WI38 (cell line): ENCODE data around the gene CCDC192.

Source experiments
- H3K4me3 ChIP-seq: 2 replicates; pipeline ENCODE4 v1.5.1; 2011; ENCODE audit warnings: low read depth, mild to moderate bottlenecking, control low read depth, low read length
- TF ChIP-seq, protein P1 (sequence below): IDR thresholded peaks from 2 replicates; pipeline ENCODE4 v1.5.1; 2012; ENCODE audit warnings: low read depth, mild to moderate bottlenecking, control low read depth, low read length

CCDC192 gene

DNA sequence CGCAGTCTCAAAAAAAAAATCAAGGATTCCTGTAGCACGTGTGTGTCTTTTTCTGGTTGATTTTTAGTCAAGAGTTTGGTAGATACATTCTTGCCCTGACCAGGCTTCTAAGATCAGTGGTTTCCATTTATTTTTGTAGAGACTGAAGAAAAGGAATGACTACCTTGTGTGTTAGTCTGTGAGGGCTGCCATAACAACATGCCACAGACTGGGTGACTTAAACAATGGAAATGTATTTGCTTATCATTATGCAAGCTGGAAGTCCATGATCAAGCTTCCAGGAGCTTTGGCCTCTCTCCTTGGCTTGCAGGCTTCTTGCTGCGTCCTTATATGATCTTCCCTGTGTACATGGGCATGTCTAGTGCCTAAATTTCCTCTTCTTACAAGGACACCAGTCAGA is 127.0 kb downstream of the CCDC192 start:
- TF ChIP-seq, protein P1, sequence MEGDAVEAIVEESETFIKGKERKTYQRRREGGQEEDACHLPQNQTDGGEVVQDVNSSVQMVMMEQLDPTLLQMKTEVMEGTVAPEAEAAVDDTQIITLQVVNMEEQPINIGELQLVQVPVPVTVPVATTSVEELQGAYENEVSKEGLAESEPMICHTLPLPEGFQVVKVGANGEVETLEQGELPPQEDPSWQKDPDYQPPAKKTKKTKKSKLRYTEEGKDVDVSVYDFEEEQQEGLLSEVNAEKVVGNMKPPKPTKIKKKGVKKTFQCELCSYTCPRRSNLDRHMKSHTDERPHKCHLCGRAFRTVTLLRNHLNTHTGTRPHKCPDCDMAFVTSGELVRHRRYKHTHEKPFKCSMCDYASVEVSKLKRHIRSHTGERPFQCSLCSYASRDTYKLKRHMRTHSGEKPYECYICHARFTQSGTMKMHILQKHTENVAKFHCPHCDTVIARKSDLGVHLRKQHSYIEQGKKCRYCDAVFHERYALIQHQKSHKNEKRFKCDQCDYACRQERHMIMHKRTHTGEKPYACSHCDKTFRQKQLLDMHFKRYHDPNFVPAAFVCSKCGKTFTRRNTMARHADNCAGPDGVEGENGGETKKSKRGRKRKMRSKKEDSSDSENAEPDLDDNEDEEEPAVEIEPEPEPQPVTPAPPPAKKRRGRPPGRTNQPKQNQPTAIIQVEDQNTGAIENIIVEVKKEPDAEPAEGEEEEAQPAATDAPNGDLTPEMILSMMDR = no peak
- no peak overlapping the region for H3K4me3 ChIP-seq

DNA sequence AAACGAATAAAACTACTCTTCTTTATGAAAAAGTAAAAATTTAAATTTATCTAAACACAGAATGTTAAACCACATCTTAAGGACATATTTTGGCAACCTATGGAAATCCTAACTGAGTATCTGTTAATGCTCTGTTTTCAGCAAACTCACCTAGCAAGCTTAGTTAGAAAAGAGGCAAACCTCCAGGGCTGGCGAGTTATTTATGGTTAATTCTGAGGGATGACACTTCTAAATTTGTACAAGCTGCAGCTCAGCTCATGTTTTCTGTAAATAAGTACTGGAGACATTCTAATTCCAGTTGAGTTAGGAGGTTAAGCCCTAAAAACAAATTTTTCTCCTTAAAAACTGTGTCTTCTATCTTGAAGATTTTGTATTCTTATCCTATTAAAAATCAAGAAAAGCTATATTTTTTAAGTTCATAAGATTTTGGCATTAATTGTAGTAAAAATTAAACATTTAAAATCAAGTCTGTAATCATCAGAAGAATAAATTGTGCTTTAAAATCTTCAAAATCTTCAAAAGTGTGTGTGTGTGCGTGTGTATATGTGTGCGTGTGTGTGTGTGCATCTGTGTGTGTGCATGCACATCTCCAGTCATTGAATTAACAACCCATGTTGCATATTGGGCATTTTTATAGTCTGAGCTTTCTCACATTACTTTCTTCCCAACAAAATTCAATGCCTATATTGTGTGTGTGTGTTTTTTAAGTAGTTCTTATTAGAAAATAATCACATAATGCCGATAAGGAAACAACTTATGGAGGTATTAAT is 127.8 kb downstream of the CCDC192 start:
- TF ChIP-seq, protein P1 = no peak
- H3K4me3 ChIP-seq = no peak overlapping the region

DNA sequence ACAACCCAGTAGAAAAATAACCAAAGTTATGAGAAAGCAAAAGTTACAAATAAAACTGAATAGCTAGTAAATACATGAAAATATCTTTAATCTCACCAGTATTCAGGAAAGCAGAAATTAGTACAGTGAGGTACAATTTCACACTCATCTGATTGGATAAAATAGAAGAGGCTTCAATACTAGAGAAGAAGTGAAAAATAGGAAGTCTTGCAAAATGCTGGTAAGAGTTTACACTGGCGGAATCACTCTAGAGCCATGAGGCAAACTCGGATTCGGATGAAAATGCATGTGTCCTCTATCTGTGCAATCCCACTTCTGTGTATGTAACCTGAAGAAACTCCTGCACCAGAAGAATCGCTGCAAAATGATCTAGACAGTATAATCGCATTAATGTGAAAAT is 128.9 kb downstream of the CCDC192 start:
- H3K4me3 ChIP-seq = no peak overlapping the region
- TF ChIP-seq, protein P1 = no peak

DNA sequence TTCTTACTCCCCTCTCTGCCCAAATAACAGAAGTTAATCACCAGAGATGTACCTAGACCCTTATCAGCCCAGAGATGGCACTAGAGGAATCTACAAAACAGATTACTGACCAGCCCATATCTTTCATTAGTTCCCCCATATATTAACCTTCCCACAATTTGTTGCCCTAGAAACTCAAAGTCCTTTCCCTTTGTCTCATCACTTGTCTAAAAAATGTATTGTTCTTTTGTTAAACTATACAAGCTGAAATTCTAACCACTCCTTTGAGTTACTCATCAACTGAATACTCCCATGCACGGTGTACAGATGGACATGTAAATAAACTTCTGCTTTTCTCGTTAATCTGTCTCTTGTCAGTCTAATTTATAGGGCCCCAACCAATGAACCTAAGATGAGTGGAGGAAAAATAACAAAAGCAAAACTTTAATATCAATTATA is 130.9 kb downstream of the CCDC192 start:
- TF ChIP-seq, protein P1 = no peak
- H3K4me3 ChIP-seq = no peak overlapping the region

DNA sequence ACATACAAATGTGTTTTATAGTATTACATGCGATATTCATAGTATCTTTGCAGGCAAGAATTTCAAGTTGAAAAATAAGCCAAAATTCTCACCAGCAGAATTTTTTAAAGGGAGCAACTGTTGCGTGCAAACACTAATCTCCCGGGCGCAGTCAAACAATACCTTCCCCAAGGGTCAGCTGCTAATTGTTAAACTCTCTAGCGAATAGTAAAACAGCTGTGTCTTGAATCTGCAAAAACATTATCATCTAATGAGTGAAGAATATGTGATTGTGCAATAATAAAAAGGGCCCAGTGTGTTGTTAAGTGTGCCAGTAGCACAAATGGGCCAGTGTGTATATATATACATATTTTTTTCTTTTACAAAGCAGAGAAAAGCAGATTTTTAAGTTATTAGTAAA is 131.4 kb downstream of the CCDC192 start:
- TF ChIP-seq, protein P1 = no peak
- no peak overlapping the region for H3K4me3 ChIP-seq

DNA sequence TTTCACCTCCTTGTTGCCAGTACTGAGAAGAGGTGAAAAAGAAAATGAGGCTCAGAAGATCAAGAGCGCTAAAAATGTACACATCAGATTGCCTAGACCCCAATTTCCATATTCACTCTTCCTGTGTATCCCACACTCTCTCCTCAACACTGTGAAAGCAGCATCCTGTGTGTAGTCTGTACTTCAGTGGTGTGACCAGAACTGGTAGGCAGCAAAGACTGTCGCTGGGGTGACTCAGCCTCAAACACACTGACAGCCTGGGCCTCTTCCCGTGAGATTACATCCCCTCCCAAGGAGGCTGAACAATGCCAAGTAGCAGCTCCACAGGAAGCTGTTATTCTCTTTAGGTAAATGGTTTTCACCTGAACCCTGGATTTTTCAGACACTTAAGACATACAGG is 135.5 kb downstream of the CCDC192 start:
- no peak overlapping the region for H3K4me3 ChIP-seq
- TF ChIP-seq, protein P1 = no peak

DNA sequence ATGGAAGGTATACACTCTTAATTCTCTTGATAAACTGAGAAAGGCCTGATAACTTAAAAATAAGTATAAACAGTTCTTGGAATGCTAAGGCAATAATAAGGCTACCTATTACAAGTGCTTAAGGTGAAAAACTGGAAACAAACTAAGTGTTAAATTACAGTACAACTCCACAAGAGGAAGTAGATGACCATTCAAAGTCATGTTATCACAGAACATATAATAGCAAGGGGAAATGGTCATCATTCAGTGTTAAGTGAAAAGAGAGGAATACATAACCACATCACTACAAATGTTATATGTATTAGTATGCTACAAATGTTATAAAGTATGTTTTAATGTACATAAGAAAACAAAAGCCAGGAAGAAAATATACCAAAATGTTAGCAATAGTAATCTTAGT is 135.9 kb downstream of the CCDC192 start:
- TF ChIP-seq, protein P1 = no peak
- no peak overlapping the region for H3K4me3 ChIP-seq
